ENCODE results near the gene CHTOP. TPM values are rescaled to one million over a fixed set of nuclear protein-coding genes. Genes with fewer than 3 reads are reported as not detected.

CHTOP gene
- total and polyA plus RNA-seq, 2 of the 13 experiments (the other 11 are each of a cell fraction or from before 2014, with no cell fraction given) = 38.0 to 51.9 TPM

- TF ChIP-seq ZNF501 (CRISPR knock-in tag; IDR thresholded peaks at IDR 0.05) (peak; percentile 86; the same call in 1 of the 2 replicates), ZSCAN31 (CRISPR knock-in tag; IDR thresholded peaks at IDR 0.05; ENCODE audit: low read depth) (no peak), NR1H2 (CRISPR knock-in tag; IDR thresholded peaks at IDR 0.05; ENCODE audit: borderline replicate concordance, low read depth) (no peak; the same call in 1 of the 2 replicates), POLR2AphosphoS5 (IDR thresholded peaks at IDR 0.05; ENCODE audit: low read depth, low read length) (peak; percentile 87), DBP (CRISPR knock-in tag; IDR thresholded peaks at IDR 0.05; ENCODE audit: not compliant biosample characterization) (no peak), RNF219 (CRISPR knock-in tag; IDR thresholded peaks at IDR 0.05) (0 out of 2 replicates have a peak, but pooled peaks have one; percentile 52), RAD21 (CRISPR knock-in tag; IDR thresholded peaks at IDR 0.05) (0 out of 2 replicates have a peak, but pooled peaks have one; percentile 11), ZNF20 (CRISPR knock-in tag; IDR thresholded peaks at IDR 0.05) (no peak), AKAP8 (CRISPR knock-in tag; IDR thresholded peaks at IDR 0.05) (no peak; the same call in 1 of the 2 replicates), GMEB2 (CRISPR knock-in tag; IDR thresholded peaks at IDR 0.05; ENCODE audit: low read depth) (no peak), ESRRA (CRISPR knock-in tag; IDR thresholded peaks at IDR 0.05; ENCODE audit: low read depth) (peak; percentile 20; the same call in 1 of the 2 replicates), HNF1A (IDR thresholded peaks at IDR 0.05; ENCODE audit: low read depth) (peak; percentile 40; the same call in 1 of the 2 replicates), HNF1A (CRISPR knock-in tag; IDR thresholded peaks at IDR 0.05; ENCODE audit: borderline replicate concordance) (peak; percentile 67; the same call in 1 of the 2 replicates), RAD51 (IDR thresholded peaks at IDR 0.05; ENCODE audit: borderline replicate concordance) (no peak), ZNF644 (CRISPR knock-in tag; IDR thresholded peaks at IDR 0.05; ENCODE audit: low read depth) (0 out of 2 replicates have a peak, but pooled peaks have one; percentile 31)
Measured at GRCh38 chr1:153608742-153609584, 24.9 kb upstream of the CHTOP start (continued).

All from HepG2 (cell line).